ENCODE measurements around the gene SUGP1.

DNA sequence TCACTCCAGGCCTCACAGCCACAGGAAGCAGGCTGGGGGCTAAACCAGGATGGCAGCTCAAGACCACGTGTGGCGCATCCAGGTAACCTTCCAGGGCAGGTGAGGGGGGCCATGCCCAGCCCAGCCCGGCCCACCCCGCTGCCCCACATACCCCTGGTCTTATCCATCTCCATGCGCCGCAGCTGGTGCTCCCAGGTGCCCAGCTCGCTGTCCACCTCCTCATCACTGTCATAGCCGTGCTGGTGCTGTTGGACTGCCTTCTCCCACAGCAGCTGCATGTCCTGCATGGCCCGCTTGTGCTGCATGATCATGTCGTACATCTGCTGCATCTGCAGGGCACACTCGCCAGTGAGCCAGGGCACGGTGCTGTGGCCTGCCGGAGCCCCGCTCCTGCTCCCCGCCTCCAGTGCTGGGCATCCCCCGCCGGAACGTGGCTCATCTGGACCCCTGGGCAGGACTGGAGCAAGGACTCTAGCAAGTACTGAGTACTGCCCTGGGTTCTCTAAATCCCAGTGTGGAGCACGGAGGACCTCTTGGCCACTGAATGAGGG, 41.2 kb downstream of the SUGP1 start:
- TF ChIP-seq, protein P1, sequence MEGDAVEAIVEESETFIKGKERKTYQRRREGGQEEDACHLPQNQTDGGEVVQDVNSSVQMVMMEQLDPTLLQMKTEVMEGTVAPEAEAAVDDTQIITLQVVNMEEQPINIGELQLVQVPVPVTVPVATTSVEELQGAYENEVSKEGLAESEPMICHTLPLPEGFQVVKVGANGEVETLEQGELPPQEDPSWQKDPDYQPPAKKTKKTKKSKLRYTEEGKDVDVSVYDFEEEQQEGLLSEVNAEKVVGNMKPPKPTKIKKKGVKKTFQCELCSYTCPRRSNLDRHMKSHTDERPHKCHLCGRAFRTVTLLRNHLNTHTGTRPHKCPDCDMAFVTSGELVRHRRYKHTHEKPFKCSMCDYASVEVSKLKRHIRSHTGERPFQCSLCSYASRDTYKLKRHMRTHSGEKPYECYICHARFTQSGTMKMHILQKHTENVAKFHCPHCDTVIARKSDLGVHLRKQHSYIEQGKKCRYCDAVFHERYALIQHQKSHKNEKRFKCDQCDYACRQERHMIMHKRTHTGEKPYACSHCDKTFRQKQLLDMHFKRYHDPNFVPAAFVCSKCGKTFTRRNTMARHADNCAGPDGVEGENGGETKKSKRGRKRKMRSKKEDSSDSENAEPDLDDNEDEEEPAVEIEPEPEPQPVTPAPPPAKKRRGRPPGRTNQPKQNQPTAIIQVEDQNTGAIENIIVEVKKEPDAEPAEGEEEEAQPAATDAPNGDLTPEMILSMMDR (IDR thresholded peaks at IDR 0.05) = no peak
- TF ChIP-seq POLR2A (IDR thresholded peaks at IDR 0.05) = no peak
